ENCODE results near the gene ZNRF2.
A peak's percentile ranks its signal among the peaks of the same experiment; 100 is the strongest.

ZNRF2 gene

DNA sequence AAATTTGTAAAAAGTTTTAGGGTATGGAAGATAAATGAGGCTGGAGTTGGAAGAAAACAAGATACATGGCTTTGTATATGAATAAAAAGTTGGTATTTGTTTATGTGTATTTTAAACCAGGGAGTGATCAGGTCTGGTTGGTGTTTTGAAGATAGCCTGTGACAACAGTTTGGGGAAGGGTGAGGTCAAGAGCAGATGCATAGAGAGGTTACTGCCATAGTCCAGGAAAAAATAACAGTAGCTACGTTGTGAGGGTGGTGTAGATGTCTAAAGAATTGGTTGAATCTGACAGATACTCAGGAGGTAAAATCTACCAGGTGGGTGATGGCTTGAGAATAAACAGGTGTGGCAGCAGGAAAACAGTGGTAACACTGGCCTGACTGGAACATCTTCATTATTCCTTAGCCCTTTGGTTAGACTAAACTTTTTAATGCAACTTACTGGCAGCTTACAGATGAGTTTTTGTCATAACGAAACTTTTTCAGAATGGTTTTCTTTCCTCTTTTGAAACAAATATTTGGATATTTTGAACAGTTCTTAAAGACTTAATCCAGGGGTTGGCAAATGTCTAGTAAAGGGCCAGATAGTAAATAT lies 25.5 kb downstream of the ZNRF2 start:
- no peaks in the 10 kb centered on the region for H3K27me3 Mint-ChIP-seq (ENCODE audit: low read depth)

DNA sequence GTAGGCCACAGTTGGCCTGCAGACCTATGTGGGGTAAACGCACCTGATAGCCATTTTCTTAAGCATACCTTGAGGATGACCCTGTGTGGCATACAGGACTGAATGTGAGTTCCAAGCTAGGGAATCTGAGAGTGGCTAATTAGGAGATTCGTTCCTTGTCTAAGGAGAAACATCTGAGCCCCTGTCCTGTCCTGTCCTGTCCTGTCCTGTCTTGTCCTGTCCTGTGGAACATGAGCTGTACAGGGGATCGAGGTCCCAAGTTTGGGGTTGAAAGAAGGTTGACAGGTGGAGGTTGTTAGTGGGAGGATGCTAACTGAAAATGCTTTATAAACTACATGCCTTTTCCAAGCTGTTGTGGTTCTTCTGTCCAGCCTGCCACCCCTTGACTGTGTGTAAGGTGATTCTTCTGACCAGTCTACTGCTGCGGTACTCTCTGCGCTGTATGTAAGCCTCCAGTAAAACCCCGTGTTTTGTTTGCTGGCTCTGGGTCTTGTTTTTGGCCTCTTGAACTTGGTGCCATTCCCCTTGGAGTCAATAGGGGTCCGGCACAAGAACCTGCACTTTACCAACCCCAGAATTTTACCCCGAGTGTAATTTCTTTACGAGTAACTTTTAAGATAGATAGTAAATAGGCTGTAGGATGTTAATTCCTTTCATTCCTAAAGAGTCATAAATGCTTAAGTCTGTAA lies 26.4 kb downstream of the ZNRF2 start:
- Mint-ChIP-seq H3K27me3 (ENCODE audit: low read depth) (no peaks in the 10 kb centered on the region), H3K36me3 (ENCODE audit: low read depth) (peaks cover 2% of the 10 kb centered on the region), H3K9me3 (no peaks in the 10 kb centered on the region), H3K27ac (no peak overlapping the region), H3K4me1 (ENCODE audit: low read depth) (peaks cover 34% of the 10 kb centered on the region), H3K4me3 (no peak overlapping the region)
- no peak for DNase-seq (ENCODE audit: low spot score)

More for the DNA sequence above, 25.5 kb downstream of the ZNRF2 start:
- Mint-ChIP-seq H3K4me3 (no peak overlapping the region), H3K27ac (no peak overlapping the region), H3K36me3 (ENCODE audit: low read depth) (peaks cover 2% of the 10 kb centered on the region), H3K9me3 (no peaks in the 10 kb centered on the region), H3K4me1 (ENCODE audit: low read depth) (peaks cover 37% of the 10 kb centered on the region)
- no peak for DNase-seq (ENCODE audit: low spot score)

DNA sequence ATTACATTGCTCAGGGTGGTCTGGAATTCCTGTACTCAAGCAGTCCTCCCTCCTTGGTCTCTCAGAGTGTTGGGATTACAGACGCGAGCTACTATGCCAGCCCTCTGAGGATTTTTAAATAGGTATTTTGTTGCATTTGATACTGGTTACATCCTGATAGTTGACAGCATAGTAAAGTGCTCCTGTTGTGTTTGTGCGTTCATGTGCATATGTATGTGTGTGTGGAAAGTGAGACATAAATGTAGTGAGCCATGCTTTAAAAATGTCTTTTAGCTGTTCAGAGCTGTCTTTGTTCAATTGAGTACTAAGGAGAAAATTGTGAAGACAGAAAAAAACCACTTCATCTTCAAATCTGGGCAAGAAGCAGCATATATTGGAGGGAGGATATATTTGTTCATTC lies 27.8 kb downstream of the ZNRF2 start:
- peaks cover under 1% of the 10 kb centered on the region for H3K36me3 Mint-ChIP-seq (ENCODE audit: low read depth)
- no peak overlapping the region for H3K4me3 Mint-ChIP-seq
- H3K27ac Mint-ChIP-seq: no peak overlapping the region
- H3K4me1 Mint-ChIP-seq (ENCODE audit: low read depth): peaks cover 29% of the 10 kb centered on the region
- H3K27me3 Mint-ChIP-seq (ENCODE audit: low read depth): no peaks in the 10 kb centered on the region
- no peak for DNase-seq (ENCODE audit: low spot score)
- H3K9me3 Mint-ChIP-seq: no peaks in the 10 kb centered on the region

DNA sequence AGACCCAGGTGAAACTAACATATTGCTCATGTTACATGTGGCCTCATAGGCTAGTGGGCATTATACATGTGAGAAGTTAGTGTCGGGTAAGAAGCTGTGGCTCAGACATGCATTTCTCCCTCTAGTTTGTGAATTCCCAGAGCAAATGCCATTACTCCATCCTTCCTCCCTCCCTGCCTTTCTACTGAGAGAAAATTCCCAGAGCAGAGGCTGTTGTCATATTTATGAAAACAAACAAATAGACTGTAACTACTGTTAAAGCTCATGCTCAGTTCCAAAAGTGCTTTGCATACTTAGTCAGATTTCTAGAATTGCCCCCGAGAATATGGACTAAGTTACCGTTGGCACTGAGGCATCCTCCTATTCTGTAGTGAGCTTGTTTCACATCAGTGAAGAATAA lies 29.0 kb downstream of the ZNRF2 start:
- no peak overlapping the region for H3K27ac Mint-ChIP-seq
- peaks cover 30% of the 10 kb centered on the region for H3K4me1 Mint-ChIP-seq (ENCODE audit: low read depth)
- H3K27me3 Mint-ChIP-seq (ENCODE audit: low read depth): no peaks in the 10 kb centered on the region
- H3K9me3 Mint-ChIP-seq: no peaks in the 10 kb centered on the region
- peaks cover 1% of the 10 kb centered on the region for H3K36me3 Mint-ChIP-seq (ENCODE audit: low read depth)
- H3K4me3 Mint-ChIP-seq: no peak overlapping the region
- DNase-seq (ENCODE audit: low spot score): no peak

DNA sequence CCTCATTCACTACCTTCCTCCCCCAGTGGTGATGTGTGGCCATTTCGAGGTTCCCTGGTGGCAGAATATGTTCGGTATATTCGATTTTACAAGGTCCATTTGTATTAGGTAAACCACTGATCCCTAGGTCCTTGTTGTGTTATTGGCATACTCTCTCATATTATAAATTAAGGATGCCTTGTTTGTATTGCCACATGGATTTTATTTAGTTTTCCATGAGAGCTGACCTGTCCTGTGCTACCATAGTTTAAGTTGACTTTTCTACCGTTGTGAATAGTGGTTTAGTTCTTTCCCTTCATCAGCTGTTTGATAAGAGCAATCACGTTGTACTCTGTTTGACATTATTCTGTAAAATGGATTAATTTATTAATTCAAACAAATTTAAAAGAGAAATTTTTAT lies 29.4 kb downstream of the ZNRF2 start:
- peaks cover 31% of the 10 kb centered on the region for H3K4me1 Mint-ChIP-seq (ENCODE audit: low read depth)
- no peak overlapping the region for H3K4me3 Mint-ChIP-seq
- no peak for DNase-seq (ENCODE audit: low spot score)
- H3K9me3 Mint-ChIP-seq: no peaks in the 10 kb centered on the region
- no peaks in the 10 kb centered on the region for H3K27me3 Mint-ChIP-seq (ENCODE audit: low read depth)
- no peak overlapping the region for H3K27ac Mint-ChIP-seq
- H3K36me3 Mint-ChIP-seq (ENCODE audit: low read depth): peaks cover 1% of the 10 kb centered on the region

DNA sequence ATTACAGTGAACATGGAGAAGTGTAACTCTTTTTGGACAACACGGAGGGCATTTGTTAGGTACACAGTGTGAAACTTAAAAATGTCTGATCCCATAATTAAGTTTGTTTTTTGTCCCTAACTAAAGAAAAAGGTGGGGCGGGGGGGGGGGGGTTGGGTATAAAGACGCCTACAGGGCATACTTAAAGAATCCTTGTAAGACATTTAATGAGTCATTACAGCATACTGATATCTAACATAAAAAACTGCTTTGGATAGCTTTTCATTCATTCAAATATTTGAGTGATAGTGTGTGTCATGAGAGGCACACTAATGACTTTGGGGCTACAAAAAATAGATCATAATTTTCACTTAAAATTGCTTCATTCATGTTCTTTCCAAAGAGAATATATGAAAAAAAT lies 31.2 kb downstream of the ZNRF2 start:
- Mint-ChIP-seq H3K4me3 (no peak overlapping the region), H3K27ac (no peak overlapping the region), H3K9me3 (no peaks in the 10 kb centered on the region), H3K4me1 (ENCODE audit: low read depth) (peaks cover 33% of the 10 kb centered on the region), H3K27me3 (ENCODE audit: low read depth) (no peaks in the 10 kb centered on the region), H3K36me3 (ENCODE audit: low read depth) (peaks cover 1% of the 10 kb centered on the region)
- DNase-seq (ENCODE audit: low spot score): no peak

DNA sequence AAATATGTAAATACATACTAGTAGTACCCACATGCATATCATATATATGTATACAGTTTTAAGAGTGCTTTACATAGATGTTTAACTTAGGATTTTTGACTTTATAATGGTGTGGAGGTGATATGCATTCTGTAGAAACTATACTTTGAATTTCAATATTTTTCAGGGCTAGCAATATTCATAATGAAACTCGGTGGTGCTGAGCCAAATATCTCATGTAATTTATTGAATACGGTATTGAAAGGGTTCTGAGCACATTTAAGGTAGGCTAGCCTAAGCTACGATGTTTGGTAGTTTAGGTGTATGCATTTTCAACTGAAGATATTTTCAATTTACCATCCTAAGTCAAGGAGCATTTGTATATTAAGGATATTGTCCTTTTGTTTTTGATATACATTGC lies 36.0 kb downstream of the ZNRF2 start:
- H3K4me1 Mint-ChIP-seq (ENCODE audit: low read depth): peaks cover 54% of the 10 kb centered on the region
- no peaks in the 10 kb centered on the region for H3K27me3 Mint-ChIP-seq (ENCODE audit: low read depth)
- H3K4me3 Mint-ChIP-seq: no peak overlapping the region

DNA sequence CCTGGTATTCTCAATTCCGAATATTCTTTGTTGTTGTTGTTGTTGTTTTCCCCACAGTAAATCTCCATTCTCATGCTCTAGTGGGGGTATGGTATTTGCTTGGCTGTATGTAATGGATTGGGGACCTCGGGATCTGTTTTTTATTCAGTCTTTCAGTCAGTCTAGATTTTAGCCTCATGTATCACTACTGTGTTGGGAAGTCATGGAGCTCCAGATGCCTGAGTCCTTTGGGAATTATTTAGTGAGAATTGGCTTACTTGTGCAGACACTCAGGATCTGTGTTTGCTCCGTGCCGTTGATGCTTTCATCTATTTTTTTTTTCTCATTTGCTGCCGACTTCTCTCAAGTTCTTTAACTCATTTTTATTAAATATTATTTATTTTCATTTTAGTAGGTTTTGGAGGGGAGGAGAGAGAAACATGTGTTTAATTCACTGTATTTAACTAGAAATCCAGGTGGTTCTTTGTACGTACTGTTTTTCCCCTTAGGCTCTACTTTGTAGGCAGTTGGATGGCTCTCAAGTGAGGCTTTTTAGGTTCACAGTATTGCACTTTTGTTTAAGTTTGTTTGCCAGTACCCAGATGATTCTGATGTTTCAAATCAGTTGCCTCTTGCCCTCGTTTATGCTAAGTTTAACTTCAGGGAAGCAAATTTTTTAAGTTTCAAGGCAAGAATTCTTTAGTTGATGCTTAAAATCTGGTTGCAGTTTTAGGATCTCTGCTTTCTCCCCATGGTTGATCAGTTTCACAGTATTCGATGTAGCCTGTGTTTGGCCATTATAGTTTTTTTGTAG lies 36.9 kb downstream of the ZNRF2 start:
- H3K4me1 Mint-ChIP-seq (ENCODE audit: low read depth): peaks cover 58% of the 10 kb centered on the region

More for the DNA sequence above, 36.0 kb downstream of the ZNRF2 start:
- Mint-ChIP-seq H3K36me3 (ENCODE audit: low read depth) (peaks cover 11% of the 10 kb centered on the region), H3K9me3 (no peaks in the 10 kb centered on the region), H3K27ac (peak overlapping the region; percentile 2)
- no peak for DNase-seq (ENCODE audit: low spot score)

DNA sequence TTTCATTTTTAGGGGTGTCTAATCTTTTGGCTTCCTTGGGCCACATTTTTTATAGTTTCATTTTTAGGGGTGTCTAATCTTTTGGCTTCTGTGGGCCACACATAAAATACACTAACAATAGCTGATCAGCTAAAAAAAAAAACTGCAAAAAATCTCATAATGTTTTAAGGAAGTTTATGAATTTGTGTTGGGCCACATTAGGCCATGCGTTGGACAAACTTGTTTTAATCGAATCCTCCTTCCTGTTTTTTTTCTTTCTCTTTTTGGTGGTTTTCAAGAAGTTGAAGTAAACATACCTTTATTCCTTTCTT lies 37.4 kb downstream of the ZNRF2 start:
- DNase-seq (ENCODE audit: low spot score): no peak
- H3K27me3 Mint-ChIP-seq (ENCODE audit: low read depth): no peaks in the 10 kb centered on the region
- H3K9me3 Mint-ChIP-seq: peaks cover 5% of the 10 kb centered on the region
- H3K27ac Mint-ChIP-seq: peak overlapping the region; percentile 93
- H3K4me3 Mint-ChIP-seq: peak overlapping the region; percentile 73
- H3K4me1 Mint-ChIP-seq (ENCODE audit: low read depth): peaks cover 59% of the 10 kb centered on the region
- peaks cover 21% of the 10 kb centered on the region for H3K36me3 Mint-ChIP-seq (ENCODE audit: low read depth)

More for the DNA sequence above, 36.9 kb downstream of the ZNRF2 start:
- no peak for DNase-seq (ENCODE audit: low spot score)
- H3K9me3 Mint-ChIP-seq: peaks cover 3% of the 10 kb centered on the region
- peak overlapping the region; percentile 93 for H3K27ac Mint-ChIP-seq
- H3K4me3 Mint-ChIP-seq: peak overlapping the region; percentile 73
- peaks cover 15% of the 10 kb centered on the region for H3K36me3 Mint-ChIP-seq (ENCODE audit: low read depth)
- H3K27me3 Mint-ChIP-seq (ENCODE audit: low read depth): no peaks in the 10 kb centered on the region

DNA sequence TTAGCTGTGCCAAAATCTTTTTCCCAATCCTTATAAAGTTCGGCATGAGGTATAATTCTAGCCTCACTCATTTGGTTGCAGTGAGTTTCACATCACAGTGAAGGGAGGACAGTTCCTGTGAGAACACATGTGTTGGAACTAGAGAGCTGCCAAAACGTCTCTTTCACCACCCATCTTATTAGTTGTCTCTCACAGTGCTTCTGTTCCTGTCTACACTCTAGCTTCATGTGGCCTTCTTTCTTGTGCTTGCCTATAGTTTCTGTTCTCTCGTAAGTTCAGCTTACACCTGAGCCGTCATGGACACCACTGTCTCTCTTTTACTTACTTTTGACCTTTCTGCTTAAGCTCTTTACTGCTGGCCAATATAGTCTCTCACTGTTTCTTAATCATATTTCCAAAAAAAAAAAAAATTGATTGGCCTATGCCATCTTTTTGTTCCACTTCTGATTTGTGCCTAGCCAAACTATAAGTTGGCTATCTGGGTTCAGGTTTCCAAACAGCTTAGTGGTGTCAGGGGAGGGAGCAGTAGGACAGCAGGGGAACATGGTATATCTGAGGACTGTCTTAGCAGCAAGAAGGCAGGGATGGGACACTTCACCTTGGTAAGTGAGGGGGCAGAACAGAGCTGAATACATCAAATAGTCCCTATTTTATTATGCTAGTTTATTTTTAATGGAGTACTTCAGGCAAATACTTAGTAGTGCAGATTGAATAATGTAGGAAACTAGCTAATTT lies 38.0 kb downstream of the ZNRF2 start:
- H3K9me3 Mint-ChIP-seq: peaks cover 5% of the 10 kb centered on the region
- H3K4me1 Mint-ChIP-seq (ENCODE audit: low read depth): peaks cover 57% of the 10 kb centered on the region
- H3K27ac Mint-ChIP-seq: peak overlapping the region; percentile 93
- H3K36me3 Mint-ChIP-seq (ENCODE audit: low read depth): peaks cover 24% of the 10 kb centered on the region
- no peaks in the 10 kb centered on the region for H3K27me3 Mint-ChIP-seq (ENCODE audit: low read depth)
- peak; percentile 17 for DNase-seq (ENCODE audit: low spot score)
- H3K4me3 Mint-ChIP-seq: peak overlapping the region; percentile 73

DNA sequence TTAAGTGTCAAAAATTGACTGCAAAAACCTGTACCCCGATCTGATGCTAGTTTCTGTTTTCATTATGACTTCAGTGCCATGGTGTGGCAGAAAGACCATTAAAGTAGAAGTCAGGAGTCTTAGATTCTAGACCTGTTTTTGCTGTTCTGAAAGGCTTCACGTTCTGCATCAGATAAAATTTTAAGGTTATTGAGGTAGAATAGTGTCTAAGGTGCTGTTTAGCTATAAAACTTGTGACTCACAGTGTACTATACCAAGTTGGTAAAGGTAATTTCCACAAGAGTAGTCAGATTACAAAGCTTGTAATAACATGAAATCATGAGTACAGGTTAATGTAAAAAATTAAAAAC lies 38.6 kb downstream of the ZNRF2 start:
- DNase-seq (ENCODE audit: low spot score): no peak
- peaks cover 23% of the 10 kb centered on the region for H3K36me3 Mint-ChIP-seq (ENCODE audit: low read depth)
- H3K27ac Mint-ChIP-seq: peak overlapping the region; percentile 93
- peak overlapping the region; percentile 73 for H3K4me3 Mint-ChIP-seq
- no peaks in the 10 kb centered on the region for H3K27me3 Mint-ChIP-seq (ENCODE audit: low read depth)
- H3K9me3 Mint-ChIP-seq: peaks cover 5% of the 10 kb centered on the region
- peaks cover 53% of the 10 kb centered on the region for H3K4me1 Mint-ChIP-seq (ENCODE audit: low read depth)

DNA sequence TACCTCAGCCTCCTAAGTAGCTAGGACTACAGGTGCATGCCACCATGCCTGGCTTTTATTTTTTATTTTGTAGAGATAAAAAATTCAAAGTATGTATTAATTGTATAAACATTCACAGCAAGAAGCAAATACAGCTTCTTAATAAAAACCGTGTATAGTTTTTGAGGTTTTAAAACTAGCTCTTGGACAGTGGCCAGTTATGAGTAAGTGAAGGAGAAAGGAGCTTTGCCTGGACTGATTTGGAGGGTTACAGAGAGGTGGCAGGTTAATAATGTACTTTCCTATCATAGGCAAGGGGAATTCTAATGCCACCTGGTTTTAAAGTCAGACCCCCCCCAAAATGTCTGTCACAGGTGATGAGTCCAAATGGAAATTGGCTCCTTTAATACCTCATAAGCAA lies 43.4 kb downstream of the ZNRF2 start:
- Mint-ChIP-seq H3K27me3 (ENCODE audit: low read depth) (no peaks in the 10 kb centered on the region), H3K4me1 (ENCODE audit: low read depth) (peaks cover 50% of the 10 kb centered on the region), H3K9me3 (peaks cover 5% of the 10 kb centered on the region), H3K27ac (no peak overlapping the region), H3K36me3 (ENCODE audit: low read depth) (peaks cover 33% of the 10 kb centered on the region), H3K4me3 (no peak overlapping the region)
- no peak for DNase-seq (ENCODE audit: low spot score)

DNA sequence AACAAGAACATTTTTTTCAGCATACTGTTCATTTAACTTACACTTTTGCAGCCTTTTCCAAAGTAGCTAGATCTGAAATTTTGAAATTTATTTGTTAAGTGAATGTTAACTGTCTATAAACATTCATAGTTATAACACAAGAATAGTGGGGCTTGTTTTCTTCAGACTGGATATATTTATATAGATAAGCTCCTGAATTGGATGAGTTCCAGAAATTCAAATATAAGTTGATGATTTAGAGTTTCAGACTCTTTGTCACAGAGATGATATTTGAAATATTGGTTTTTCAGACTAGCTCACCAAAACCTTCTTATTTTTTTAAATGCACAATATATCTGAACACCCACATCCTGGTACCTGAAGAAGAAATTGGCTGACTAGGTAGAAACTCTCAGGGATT lies 44.0 kb downstream of the ZNRF2 start:
- Mint-ChIP-seq H3K4me1 (ENCODE audit: low read depth) (peaks cover 46% of the 10 kb centered on the region), H3K9me3 (peaks cover 5% of the 10 kb centered on the region), H3K4me3 (no peak overlapping the region), H3K27me3 (ENCODE audit: low read depth) (no peaks in the 10 kb centered on the region), H3K27ac (no peak overlapping the region), H3K36me3 (ENCODE audit: low read depth) (peaks cover 34% of the 10 kb centered on the region)
- DNase-seq (ENCODE audit: low spot score): no peak

DNA sequence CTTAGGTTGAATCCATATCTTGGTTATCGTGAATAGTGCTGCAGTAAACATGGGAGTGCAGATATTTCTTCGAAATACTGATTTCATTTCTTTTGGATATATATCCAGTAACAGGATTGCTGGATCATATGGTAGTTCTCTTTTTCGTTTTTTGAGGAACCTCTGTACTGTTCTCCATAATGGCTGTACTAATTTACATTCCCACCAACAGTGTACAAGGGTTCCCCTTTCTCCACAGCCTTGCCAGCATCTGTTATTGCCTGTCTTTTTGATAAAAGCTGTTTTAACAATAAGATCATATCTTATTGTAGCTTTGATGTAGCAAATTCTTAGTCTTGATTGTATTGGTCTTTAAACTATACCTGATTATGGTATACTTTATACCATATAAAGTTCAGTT lies 45.3 kb downstream of the ZNRF2 start:
- DNase-seq (ENCODE audit: low spot score): no peak
- Mint-ChIP-seq H3K4me3 (peak overlapping the region; percentile 71), H3K27ac (no peak overlapping the region), H3K4me1 (ENCODE audit: low read depth) (peaks cover 50% of the 10 kb centered on the region), H3K9me3 (peaks cover 5% of the 10 kb centered on the region), H3K27me3 (ENCODE audit: low read depth) (no peaks in the 10 kb centered on the region), H3K36me3 (ENCODE audit: low read depth) (peaks cover 30% of the 10 kb centered on the region)
